Measurements from ENCODE around the gene MROH2A.

DNA sequence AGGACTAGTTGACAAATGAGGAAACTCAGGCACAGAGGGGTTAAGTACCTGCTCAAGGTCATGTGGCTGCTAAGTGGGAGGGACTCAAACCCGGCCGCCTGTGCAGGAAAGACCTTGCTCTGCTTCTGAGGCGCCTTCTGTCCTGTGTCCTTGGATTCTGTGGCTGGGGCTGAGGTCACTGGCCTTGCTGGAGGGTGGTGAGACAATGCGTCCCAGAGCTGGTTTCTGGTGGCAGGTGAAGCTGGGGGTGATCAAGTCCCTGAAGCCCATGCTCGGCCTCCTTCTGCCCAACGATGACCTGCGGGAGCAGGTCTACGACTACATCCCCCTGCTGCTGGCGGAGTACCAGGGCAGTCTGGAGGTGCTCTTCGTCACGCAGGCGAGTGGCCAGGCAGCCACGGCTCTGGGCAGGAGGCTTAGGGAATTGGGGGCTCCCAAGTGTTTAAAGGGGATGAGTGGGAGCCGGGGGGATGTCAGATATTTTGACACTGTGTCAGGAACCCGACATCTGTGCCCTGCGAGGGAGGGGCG is 16.1 kb downstream of the MROH2A start:
- TF ChIP-seq POLR2A (IDR thresholded peaks at IDR 0.05), result no peak
- TF ChIP-seq, protein P1, sequence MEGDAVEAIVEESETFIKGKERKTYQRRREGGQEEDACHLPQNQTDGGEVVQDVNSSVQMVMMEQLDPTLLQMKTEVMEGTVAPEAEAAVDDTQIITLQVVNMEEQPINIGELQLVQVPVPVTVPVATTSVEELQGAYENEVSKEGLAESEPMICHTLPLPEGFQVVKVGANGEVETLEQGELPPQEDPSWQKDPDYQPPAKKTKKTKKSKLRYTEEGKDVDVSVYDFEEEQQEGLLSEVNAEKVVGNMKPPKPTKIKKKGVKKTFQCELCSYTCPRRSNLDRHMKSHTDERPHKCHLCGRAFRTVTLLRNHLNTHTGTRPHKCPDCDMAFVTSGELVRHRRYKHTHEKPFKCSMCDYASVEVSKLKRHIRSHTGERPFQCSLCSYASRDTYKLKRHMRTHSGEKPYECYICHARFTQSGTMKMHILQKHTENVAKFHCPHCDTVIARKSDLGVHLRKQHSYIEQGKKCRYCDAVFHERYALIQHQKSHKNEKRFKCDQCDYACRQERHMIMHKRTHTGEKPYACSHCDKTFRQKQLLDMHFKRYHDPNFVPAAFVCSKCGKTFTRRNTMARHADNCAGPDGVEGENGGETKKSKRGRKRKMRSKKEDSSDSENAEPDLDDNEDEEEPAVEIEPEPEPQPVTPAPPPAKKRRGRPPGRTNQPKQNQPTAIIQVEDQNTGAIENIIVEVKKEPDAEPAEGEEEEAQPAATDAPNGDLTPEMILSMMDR (IDR thresholded peaks at IDR 0.05), result no peak
